Spleen (tissue), 7 donors: ENCODE measurements around the gene PRKG1.

ENCODE experiments used
- CTCF ChIP-seq, 11 experiments: fragments of 200-600 bp in 7 of 11; fragments of 450-650 bp in 4 of 11; sonication (generic) in 4 of 11; IDR thresholded peaks in 8 of 11; conservative IDR thresholded peaks in 3 of 11; 1 replicate in 7 of 11; 2 replicates in 4 of 11; pipeline versions ENCODE4 v1.4.0 to v1.8.0; 2016 to 2021; ENCODE audit warnings: antibody characterized with exemption in 11 of 11, inconsistent platforms in 4 of 11, mild to moderate bottlenecking in 1 of 11
- POLR2A ChIP-seq, 3 donors: fragments of 450-650 bp; IDR thresholded peaks; one replicate each; pipeline ENCODE4 v1.5.1; 2017; ENCODE audit warnings: antibody characterized with exemption in 3 of 3, mild to moderate bottlenecking in 1 of 3
- POLR2AphosphoS5 ChIP-seq, 3 donors: sonication (generic); formaldehyde crosslinking; IDR thresholded peaks; one replicate each; pipeline ENCODE4 v1.5.1; 2017; ENCODE audit warnings: antibody characterized with exemption in 3 of 3
- donor health status: DM: no; HTN: no; CAD: no; lungs with moderate emphysema.
- donor health status: DM: no; HTN: no; CAD: no.
- donor health status: DM: no; HTN: no; CAD: no.

- TF ChIP-seq CTCF (IDR thresholded peaks at IDR 0.05 in 8 of 11, conservative IDR thresholded peaks at IDR 0.05 in 3 of 11), result no peak
- TF ChIP-seq POLR2A (IDR thresholded peaks at IDR 0.05), result no peak
- no peak for TF ChIP-seq POLR2AphosphoS5 (IDR thresholded peaks at IDR 0.05)
These were observed 5.0 kb downstream of the PRKG1 start for GRCh38 chr10:51079331-51079730.
